Effector memory CD4-positive, alpha-beta T cell (primary cell): Measurements from ENCODE around the gene HCN4.

Experiments used
- DNase-seq, 3 donors: peaks; one replicate each; pipeline ENCODE4 v3.0.0-alpha.2; 2020
- H3K27ac ChIP-seq: 2 replicates; pipeline ENCODE4 v1.7.0; 2013; ENCODE audit warnings: mild to moderate bottlenecking, low read length, moderate library complexity; ENCODE audit not compliant: insufficient read depth, poor library complexity, severe bottlenecking
- H3K27me3 ChIP-seq: replicated peaks from 2 replicates; pipeline ENCODE4 v1.7.0; 2013; ENCODE audit warnings: mild to moderate bottlenecking, low read length; ENCODE audit not compliant: insufficient read depth, control insufficient read depth, poor library complexity, severe bottlenecking
- H3K36me3 ChIP-seq: 2 replicates; pipeline ENCODE4 v1.7.0; 2013; ENCODE audit warnings: mild to moderate bottlenecking, low read length, moderate library complexity; ENCODE audit not compliant: control insufficient read depth, insufficient read depth
- H3K4me1 ChIP-seq: 2 replicates; pipeline ENCODE4 v1.7.0; 2013; ENCODE audit warnings: low read length, mild to moderate bottlenecking; ENCODE audit not compliant: control insufficient read depth, insufficient read depth, poor library complexity, severe bottlenecking
- H3K4me3 ChIP-seq: 2 replicates; pipeline ENCODE4 v1.7.0; 2013; ENCODE audit warnings: low read length, low read depth, mild to moderate bottlenecking; ENCODE audit not compliant: insufficient read depth, poor library complexity, severe bottlenecking
- H3K9me3 ChIP-seq: 2 replicates; pipeline ENCODE4 v1.7.0; 2013; ENCODE audit warnings: mild to moderate bottlenecking, low read length, moderate library complexity; ENCODE audit not compliant: control insufficient read depth

Gene HCN4

GRCh38 chr15:73321496-73322450 is 47.0 kb downstream of the HCN4 start:
- H3K4me1 ChIP-seq: no peaks in the 10 kb centered on the region
- H3K36me3 ChIP-seq: no peaks in the 10 kb centered on the region
- H3K27me3 ChIP-seq: no peaks in the 10 kb centered on the region

GRCh38 chr15:73320619-73321180 is 48.1 kb downstream of the HCN4 start:
- no peak overlapping the region for H3K27ac ChIP-seq
- no peak for DNase-seq
- no peaks in the 10 kb centered on the region for H3K36me3 ChIP-seq
- H3K4me3 ChIP-seq: no peak overlapping the region
- H3K4me1 ChIP-seq: no peaks in the 10 kb centered on the region
- no peaks in the 10 kb centered on the region for H3K27me3 ChIP-seq
- H3K9me3 ChIP-seq: no peaks in the 10 kb centered on the region

More at GRCh38 chr15:73321496-73322450, 47.0 kb downstream of the HCN4 start:
- H3K4me3 ChIP-seq: no peak overlapping the region
- DNase-seq: no peak
- H3K9me3 ChIP-seq: no peaks in the 10 kb centered on the region
- no peak overlapping the region for H3K27ac ChIP-seq

- Histone ChIP-seq H3K4me1 (no peaks in the 10 kb centered on the region), H3K36me3 (no peaks in the 10 kb centered on the region), H3K9me3 (no peaks in the 10 kb centered on the region), H3K27me3 (no peaks in the 10 kb centered on the region), H3K27ac (no peak overlapping the region), H3K4me3 (no peak overlapping the region)
- DNase-seq: no peak
Observed at GRCh38 chr15:73319460-73320245, 49.1 kb downstream of the HCN4 start.

GRCh38 chr15:73318463-73319351 is 50.1 kb downstream of the HCN4 start:
- Histone ChIP-seq H3K4me1 (no peaks in the 10 kb centered on the region), H3K36me3 (no peaks in the 10 kb centered on the region), H3K27ac (no peak overlapping the region), H3K9me3 (no peaks in the 10 kb centered on the region), H3K4me3 (no peak overlapping the region), H3K27me3 (no peaks in the 10 kb centered on the region)
- DNase-seq: no peak

GRCh38 chr15:73317651-73318462 is 50.9 kb downstream of the HCN4 start:
- Histone ChIP-seq H3K36me3 (no peaks in the 10 kb centered on the region), H3K27me3 (no peaks in the 10 kb centered on the region), H3K4me3 (no peak overlapping the region), H3K27ac (no peak overlapping the region), H3K4me1 (no peaks in the 10 kb centered on the region), H3K9me3 (no peaks in the 10 kb centered on the region)
- no peak for DNase-seq

- Histone ChIP-seq H3K27me3 (no peaks in the 10 kb centered on the region), H3K4me1 (no peaks in the 10 kb centered on the region), H3K27ac (no peak overlapping the region), H3K36me3 (no peaks in the 10 kb centered on the region), H3K9me3 (no peaks in the 10 kb centered on the region), H3K4me3 (no peak overlapping the region)
- DNase-seq: no peak
Observed at GRCh38 chr15:73313861-73314260, 54.9 kb downstream of the HCN4 start.

GRCh38 chr15:73308305-73308704 is 60.5 kb downstream of the HCN4 start:
- Histone ChIP-seq H3K27me3 (no peaks in the 10 kb centered on the region), H3K27ac (no peak overlapping the region), H3K36me3 (no peaks in the 10 kb centered on the region), H3K9me3 (no peaks in the 10 kb centered on the region), H3K4me1 (no peaks in the 10 kb centered on the region), H3K4me3 (no peak overlapping the region)
- DNase-seq: no peak

- H3K27ac ChIP-seq: no peak overlapping the region
- no peaks in the 10 kb centered on the region for H3K27me3 ChIP-seq
- no peaks in the 10 kb centered on the region for H3K9me3 ChIP-seq
- no peak for DNase-seq
- H3K4me1 ChIP-seq: no peaks in the 10 kb centered on the region
- no peak overlapping the region for H3K4me3 ChIP-seq
- H3K36me3 ChIP-seq: peaks cover 6% of the 10 kb centered on the region
Observed at GRCh38 chr15:73305331-73306211, 63.2 kb downstream of the HCN4 start.
